NCI-H748 treated with DMSO at 0.1 percent for 48 hours (cell line): Measurements from ENCODE around the gene TRPT1.
A peak's percentile ranks its signal among the peaks of the same experiment; 100 is the strongest.

Experiments
- DNase-seq: peaks from one replicate; lab custom pipeline; 2025; lab: John Stamatoyannopoulos, UW

TRPT1 gene

DNA sequence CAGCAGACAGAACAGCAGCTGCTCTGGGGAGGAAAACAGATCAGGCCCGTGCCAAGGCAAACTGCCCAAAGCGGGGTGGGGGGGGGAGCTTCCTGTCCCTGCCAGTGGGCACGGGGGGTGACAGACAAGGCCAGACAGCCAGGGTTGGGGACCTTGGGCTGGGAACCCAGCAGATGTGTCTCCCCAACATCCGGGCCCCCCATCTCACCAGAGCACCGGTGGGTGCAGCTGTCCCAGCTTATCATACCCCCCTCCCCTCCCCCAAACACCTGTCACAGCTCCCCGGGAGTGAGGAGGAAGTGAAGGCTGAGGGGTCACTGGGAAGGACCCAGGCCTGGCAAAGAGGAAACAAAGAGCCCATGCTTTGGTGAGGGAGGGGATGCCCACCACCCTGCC lies 19.4 kb upstream of the TRPT1 start:
- DNase-seq, result no peak

DNA sequence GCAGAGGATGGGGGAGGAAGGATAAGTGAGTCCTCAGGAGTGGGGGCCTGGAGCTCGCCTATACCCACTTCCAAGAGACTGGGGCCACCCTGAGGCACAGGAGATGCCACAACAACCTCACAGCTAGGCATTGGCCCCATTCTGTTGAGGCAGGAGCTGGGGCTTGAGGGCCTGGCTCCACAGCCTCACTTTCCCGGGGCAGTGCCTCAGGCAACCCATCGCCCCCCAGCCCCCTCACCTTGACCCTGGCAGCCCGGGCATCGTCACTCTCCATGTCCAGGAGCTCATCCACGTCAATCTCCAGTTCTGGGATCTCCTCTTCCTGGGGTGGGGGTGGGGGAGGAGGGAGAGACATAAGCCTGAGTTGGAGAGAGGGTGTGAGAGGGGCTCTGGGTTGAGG lies 19.0 kb upstream of the TRPT1 start:
- DNase-seq, result no peak

DNA sequence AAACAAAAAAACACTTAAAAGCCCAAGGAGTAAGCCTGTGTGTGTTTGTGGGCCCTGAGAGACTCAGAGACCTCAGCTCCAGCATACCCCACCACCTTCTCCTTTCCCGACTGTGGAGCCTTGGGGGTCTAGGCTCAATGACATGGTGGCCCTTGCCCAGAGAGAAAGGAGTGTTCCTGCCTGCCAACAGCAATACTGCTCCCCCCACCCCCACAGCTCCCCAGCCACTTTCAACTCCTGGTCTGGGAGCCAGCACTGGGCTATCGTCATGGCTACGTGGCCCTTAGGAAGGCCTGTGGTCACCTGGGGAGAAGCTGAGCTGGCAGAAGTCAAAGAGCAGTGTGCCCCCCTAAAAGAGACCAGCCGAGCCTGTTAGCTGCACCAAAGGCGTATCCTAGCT lies 18.1 kb upstream of the TRPT1 start:
- no peak for DNase-seq

DNA sequence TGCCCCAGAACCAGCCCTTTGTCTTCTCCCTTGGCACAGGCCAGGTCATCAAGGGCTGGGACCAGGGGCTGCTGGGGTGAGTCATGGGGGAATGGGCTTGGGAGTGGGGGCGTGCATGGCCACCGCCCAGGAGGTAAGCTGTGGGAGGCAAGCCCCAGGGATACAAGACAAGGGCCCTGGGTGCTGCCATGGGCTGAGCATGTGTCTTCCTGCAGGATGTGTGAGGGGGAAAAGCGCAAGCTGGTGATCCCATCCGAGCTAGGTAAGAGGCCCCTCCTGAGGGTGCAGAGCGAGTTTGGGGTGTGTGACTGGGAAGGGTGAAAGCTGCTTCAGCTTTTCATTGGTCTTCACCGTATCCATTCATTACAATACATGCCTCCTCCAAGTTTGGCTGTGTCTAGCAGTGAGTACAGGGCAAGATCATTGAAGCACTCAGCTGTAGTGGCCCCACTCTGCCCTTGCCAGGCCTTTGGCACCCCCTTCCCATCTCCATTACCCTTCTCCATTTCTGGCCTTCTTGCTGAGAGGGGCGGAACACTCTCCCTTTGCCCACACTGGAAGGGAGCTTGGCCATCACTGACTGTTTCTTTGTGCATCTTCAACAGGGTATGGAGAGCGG lies 17.4 kb upstream of the TRPT1 start:
- DNase-seq, result no peak

DNA sequence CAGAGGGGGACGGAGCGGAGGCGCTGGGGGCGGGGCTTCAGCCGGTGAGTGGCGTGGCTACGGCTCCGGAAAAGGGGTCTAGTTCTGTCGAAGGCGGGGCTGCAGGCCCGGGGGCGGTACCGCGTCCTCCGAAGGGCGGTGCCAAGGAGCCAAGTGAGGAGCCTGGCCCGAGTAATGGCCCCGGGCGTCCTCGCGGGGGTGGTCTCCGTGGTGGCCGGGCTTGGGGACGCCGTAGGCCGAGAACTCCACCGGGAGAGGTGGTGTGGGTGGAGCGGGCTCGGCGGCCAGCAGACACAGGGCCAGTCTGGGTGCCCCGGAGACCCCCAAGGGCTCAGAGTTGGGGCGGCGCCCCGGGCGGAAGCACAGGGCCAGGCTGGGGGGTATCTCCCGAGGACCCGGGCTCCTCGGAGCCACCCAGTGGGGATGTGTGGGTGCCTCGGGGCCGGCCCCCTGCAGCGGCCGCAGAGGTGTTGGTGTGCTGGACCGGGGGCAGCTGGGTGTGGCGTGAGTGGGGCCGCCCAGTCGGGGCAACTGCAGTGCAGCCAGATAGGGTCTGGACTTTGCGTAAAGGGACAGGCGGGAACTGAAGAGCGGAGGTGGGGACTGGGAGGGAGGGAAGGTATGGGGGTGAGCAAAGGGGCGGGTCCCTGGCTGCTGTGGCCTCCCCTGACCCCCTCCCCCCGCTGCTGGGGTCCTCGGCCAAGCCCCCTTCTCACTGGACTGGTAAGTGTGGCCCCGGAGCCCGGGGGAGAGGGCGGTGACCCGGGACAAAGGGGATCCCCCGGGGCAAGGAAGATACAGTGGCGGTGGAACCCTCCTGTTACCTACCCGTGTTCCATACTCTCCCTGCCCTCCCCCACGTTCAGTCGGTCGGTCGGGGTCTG lies 15.7 kb upstream of the TRPT1 start:
- DNase-seq, result peak; percentile 27

DNA sequence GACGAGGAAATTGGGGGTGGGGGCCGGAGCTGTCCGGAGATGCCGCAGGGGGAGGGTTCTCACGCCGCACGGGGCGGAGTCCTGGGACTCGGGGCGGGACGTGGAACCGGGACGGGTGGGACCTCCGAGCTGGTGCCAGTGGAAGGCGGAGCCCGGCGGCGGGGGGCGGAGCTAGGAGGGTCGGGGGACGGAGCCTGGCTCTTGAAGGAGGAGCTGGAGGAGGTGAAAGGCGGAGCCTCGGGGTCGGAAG lies 15.2 kb upstream of the TRPT1 start:
- DNase-seq, result peak; percentile 96

DNA sequence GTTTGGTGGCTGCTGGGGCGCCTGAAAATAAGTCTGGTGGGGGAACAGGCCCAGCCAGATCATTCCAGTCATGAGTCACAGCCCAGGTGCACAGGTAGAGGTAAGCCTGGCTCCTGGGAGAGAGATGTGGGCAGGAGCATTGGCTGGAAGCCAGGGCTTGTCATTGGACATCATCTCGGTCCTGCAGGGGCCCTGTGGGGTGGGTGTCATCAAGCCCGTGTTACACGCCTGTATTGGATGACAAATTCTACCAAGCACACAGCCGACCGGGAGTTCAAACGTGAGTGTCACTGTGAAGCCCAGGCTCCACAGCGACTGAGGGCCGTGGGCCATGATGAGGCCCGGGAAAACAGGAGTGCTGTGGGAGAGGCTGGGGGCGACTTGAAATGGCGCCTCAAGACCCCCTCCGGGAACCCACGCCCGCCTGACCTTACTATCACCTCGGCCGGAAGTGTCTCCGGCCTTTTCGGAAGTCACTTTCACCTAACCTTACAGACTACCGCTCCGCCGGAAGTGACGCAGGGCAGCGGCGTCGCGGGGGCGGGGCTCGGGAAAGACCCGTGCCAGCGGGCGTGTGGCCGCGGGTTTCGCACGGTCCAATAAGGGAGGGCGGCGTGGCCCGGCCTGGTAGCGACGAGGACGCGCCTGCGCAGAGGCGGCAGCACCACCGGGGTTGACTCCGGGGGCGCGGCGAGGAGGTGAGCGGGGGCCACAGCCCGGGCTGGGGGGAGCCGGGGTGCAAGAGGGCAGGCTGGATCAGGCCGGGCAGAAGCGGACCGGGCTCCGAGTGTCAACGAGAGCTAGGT lies 14.7 kb upstream of the TRPT1 start, which contains the start of gene FKBP2:
Gene FKBP2, plus strand, starts transcription at position 661 of the 806 bp plus-strand sequence. CDS start 1,293 bp downstream, outside the sequence.
- peak; percentile 76 for DNase-seq

DNA sequence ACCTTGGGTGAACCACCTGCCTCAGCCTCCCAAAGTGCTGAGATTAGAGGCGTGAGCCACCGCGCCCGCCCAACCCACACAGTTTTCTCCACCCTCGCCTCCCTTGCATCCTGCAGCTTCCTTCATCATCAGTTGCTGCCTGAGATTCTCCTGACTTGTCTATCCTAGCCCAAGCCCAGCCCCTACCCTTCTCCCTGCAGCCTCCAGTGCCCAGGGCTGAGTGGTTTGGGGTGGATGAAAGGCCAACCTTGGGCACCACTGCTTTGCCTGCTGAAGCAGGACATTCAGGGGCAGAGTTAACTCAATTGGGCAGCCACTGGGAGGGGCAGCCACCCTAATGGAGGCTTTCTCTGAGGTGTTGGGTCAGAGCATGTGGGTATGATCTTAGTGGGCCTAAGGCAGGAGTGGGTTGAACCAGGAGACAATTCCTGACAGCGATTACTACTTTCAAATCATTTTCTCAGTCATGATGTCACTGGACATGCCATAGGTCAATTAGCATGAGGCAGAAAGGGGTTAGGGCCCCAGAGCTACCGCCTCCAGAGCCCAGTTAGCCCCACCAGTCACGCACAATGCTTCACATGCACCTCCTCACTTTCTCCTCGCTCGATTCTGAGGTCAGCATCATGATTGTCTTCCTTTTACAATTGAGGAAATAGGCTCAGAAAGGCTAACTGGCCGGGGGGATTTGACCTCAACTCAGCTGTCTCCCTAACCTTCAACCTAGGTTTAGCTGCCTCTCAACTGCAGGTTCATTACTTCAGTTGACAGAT lies 13.9 kb upstream of the TRPT1 start:
- DNase-seq, result no peak

DNA sequence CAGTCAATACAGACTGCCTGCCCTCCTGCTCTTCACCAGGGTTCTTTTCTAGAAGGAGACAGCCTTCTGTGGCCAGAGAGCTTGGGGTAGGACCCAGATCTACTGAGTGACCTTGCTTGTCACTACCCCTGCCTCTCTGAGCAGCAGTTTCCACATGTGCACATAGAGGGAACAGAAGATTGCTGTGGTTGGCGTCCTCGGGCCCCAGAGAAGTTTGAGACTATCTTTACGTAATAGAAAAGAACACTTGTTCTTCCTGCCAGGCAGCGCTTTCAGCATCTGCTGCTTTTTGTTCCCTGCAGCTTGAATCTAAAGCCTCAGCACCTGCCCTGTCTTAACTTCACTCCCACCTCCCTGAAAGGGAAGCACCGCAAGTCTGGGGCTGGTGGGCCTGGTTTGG lies 13.0 kb upstream of the TRPT1 start:
- DNase-seq, result no peak

DNA sequence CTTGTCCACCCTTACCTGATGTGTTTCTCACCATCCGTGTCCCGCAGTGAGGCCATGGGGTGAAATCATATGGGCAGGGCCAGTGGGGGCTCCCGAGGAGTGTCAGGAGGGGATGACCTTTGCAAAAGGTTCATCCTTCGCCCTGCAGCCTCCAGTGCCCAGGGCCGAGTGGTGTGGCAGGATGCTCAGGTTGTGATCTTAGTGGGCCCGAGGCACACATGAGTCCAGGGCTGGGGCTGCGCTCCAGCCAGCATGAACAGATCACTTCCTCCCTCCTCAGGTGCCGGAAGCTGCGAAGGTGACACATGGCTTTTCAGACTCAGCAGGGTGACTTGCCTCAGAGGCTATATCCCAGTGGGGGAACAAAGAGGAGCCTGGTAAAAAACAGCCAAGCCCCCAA lies 12.1 kb upstream of the TRPT1 start:
- DNase-seq, result no peak

DNA sequence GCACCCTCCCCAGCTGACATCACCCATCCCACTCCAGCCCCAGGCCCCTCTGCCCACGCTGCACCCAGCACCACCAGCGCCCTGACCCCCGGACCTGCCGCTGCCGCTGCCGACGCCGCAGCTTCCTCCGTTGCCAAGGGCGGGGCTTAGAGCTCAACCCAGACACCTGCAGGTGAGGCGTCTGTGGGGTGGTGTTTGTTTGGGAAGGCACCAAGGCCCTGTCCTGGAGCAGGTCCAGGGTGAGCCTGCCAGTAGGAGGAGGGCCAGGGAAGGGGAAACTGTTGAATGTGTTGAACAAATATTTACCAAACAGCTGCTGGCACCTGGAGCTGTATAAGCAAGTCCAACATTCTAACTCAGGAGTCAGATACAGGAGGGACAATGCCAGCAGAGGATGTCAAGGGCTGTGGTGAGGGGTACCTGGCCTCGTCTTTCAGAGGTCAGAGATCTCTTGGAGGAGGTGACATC lies 11.5 kb upstream of the TRPT1 start:
- peak; percentile 80 for DNase-seq

DNA sequence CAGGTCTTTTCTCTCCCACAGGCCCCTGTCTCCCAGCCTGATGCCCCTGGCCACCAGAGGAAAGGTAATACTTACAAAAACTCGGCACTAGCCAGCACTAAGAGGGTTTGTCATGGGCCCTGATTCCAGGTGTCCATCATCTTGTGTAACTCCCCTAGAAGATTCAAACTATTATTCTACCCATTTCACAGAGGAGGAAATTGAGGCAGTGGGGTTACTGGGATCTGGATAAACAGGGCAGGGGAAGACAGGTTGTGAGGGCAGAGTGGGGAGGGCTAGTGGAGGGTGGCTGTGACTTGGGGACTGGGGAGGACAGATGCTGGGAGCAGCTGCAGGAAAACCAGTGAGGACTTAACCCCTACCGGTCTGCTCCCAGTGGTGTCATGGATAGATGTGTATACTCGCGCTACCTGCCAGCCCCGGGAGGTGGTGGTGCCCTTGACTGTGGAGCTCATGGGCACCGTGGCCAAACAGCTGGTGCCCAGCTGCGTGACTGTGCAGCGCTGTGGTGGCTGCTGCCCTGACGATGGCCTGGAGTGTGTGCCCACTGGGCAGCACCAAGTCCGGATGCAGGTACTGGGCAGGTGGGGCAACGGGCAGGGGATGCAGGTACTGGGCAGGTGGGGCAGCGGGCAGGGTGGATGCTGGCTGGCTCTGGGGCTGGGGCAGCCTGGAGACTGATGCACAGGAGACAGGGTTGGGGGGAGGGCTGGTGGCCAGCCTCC lies 9.6 kb upstream of the TRPT1 start:
- no peak for DNase-seq

DNA sequence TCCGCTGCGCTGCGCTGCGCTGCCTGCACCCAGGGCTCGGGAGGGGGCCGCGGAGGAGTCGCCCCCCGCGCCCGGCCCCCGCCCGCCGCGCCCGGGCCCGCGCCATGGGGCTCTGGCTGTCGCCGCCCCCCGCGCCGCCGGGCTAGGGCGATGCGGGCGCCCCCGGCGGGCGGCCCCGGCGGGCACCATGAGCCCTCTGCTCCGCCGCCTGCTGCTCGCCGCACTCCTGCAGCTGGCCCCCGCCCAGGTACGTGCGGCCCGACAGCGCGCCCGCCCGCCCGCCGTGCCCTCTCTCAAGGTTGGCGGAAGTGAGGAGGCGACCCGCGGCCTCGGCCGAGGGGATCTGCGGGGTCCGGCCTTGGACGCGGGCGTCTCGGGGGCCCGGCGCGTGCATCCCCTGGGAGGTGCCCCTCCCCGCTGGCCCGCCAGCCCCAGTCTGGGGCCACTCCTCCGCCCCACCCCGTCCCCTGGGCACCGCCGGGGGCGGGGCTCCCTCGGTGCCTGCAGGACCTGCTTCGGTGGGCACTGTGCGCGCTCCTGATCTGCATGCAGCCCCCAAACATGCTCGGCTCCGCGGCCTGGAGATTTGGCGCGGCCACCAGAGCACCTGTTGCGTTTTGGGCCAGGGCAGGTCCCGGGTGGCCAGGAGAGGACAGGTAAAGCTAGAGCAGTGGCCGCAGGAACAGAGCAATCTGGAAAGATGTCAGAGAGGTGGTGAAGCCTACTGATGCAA lies 8.8 kb upstream of the TRPT1 start:
- DNase-seq, result no peak

DNA sequence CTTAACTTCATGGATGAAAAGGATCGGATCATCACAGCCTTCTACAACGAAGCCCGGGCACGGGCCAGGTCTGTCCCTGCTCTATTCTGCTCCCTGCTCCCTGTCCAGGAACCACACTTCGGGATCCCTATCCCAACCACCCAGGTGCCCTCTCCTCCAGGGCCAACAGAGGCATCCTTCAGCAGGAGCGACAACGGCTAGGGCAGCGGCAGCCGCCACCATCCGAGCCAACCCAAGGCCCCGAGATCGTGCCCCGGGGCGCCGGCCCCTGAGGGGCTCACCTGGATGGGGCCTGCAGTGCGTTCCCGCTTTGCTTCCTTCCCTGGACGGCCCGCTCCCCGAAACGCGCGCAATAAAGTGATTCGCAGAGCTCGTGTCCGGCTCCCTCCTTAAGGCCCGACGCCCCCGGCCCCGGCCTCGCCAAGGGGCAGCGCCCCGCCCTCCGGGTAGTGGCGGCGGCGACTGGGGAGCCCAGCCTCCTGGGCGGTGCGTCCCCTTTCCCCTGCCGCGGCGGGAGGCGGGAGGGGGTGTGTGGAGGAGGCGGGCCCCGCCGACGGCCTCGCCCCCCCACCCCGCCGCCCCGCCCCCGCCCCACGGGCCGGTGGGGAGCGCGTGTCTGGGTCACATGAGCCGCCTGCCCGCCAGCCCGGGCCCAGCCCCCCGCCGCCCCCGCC lies 8.1 kb upstream of the TRPT1 start, which contains the start of gene VEGFB:
Gene VEGFB, plus strand, starts transcription at position 672 of the 674 bp plus-strand sequence. CDS start 250 bp downstream, outside the sequence.
- DNase-seq, result no peak

DNA sequence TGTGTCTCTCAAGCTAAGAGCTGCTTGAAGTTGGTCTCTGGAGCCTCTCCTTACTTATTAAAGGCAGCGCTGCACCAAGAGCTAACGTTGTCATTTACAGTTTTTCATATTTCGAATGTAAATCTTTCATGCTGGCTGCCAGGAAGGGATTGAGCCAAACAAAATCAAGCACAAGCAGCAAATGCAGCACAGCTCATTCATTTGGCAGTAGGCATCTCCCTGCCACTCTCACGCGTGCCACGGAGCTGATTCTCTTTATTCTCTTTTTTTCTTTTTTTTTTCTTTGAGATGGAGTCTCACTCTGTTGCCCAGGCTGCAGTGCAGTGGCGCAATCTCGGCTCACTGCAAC lies 7.0 kb upstream of the TRPT1 start:
- DNase-seq, result no peak

DNA sequence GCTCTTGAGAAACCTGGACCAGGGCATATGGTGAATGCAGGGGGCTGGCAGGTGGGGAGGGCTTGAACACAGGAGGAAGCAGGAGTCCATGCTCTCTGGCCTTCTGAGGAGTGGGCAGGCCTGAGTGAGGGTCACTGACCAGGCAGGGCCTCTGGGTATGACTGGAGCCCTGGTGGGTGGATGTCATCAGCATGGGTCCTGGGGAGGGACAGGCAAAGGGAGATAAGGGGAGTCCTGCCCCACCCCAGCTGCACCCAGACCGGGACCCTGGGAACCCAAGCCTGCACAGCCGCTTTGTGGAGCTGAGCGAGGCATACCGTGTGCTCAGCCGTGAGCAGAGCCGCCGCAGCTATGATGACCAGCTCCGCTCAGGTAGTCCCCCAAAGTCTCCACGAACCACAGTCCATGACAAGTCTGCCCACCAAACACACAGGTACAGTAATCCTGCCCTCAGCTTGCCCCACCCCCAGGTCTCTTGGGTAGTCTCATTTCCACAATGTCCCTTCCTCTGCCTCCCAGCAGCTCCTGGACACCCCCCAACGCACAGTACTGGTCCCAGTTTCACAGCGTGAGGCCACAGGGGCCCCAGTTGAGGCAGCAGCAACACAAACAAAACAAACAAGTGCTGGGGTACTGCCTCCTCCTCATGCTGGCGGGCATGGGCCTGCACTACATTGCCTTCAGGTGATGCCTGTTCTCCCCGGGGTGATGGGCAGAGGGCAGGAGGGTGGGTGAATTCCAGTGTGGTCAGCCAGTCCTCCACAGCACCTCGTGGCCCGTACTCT lies 6.4 kb upstream of the TRPT1 start:
- no peak for DNase-seq

DNA sequence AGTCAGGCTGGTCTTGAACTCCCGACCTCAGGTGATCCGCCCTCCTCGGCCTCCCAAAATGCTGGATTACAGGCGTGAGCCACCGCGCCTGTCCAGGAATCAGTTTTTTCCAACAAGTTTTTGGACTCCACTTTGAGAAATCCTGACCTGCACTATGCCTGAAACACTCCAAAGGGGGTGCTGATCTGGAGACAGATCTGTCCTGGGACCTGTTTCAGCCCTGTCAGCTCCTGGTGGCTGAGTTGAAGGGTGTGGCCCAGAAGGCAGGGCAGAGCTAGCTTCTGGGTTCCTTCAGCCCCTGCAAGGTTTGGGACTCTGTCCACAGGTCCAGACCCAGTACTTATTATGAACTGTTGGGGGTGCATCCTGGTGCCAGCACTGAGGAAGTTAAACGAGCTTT lies 5.6 kb upstream of the TRPT1 start:
- DNase-seq, result no peak

DNA sequence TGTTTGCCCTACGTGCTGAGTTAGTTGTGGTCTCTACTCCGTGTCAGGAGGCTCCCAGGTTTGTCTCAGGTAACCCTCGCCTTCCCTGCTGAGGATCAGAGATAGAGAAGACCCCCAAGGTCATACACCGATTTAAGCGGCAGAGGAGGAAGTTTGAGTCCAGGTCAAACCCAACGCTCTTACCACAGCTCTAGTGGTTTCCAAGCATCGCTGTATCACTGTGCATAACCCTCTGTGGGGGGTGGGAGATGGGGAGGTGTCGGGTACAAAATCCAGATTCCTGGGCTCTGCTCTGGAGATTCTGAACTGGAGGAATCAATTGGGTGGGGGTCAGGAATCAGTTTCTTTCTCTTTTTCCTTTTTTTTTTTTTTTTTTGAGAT lies 5.0 kb upstream of the TRPT1 start:
- DNase-seq, result no peak
